Occipital lobe (tissue), 2 donors: ENCODE results near the gene CLCNKA. TPM values are rescaled to one million over a fixed set of nuclear protein-coding genes. Genes with fewer than 3 reads are reported as not detected.
A peak's percentile ranks its signal among the peaks of the same experiment; 100 is the strongest.
"Not testable (repeated sequence)": the region's sequence is repeated elsewhere in the genome, so short reads cannot be mapped to it uniquely, and the experiment has no call there.

ENCODE experiments used
- DNase-seq: peaks from one replicate; lab custom pipeline; 2025; lab: John Stamatoyannopoulos, UW
- total RNA-seq: library from RNA; depleted of rRNA; stranded (reverse); fragments of >200 nt; gene quantifications from one replicate; pipeline ENCODE4 v1.2.3, GENCODE V29; 2014

The CLCNKA gene
- total RNA-seq, 1 donor from 2014 or later, result not detected

DNA sequence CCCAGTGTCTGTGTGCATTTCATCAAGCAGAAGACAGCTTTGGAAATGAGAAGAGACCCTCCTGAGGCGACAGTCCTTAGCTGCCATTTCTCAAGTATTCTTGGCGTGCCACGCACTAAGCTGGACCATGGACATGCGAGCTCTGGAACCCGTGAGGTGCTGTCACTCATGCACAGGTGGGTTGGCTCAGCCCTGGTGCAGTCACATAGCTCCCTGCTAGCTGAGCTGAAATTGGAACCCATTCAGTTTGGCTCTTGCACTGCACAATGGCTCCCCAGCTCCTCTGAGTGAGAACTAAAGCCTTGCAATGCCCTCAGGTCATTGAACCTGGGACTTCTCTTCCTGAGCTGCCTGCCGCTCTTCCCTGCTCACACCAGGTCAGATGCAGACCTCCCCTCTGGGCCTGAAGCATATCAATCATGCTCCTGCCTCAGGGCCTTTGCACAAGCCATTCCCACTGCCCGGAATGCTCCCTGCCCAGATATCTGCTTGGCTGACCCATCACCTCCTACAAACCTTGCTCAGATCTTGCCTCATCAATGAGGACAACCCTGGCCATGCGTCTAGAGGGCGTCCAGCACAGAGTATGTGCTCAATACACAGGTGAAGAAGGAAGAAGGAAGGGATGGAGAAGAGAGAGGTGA is 24.1 kb upstream of the CLCNKA start:
- no peak for DNase-seq

- DNase-seq, result no peak
Measured at GRCh38 chr1:15998929-15999328, 22.9 kb upstream of the CLCNKA start.

DNA sequence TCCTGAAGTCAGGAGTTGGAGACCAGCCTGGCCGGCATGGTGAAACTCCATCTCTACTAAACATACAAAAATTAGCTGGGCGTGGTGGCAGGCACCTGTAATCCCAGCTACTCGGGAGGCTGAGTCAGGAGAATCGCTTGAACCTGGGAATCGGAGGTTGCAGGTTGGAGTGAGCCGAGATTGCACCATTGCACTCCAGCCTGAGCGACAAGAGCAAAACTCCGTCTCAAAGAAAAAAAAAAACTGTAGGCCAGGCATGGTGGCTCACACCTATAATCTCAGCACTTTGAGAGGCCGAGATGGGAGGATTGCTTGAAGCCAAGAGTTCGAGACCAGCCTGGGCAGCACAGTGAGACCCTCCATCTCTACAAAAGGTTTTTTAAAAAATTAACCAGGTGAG is 20.6 kb upstream of the CLCNKA start:
- DNase-seq, result not testable (repeated sequence)

GRCh38 chr1:16005597-16005996 is 16.2 kb upstream of the CLCNKA start:
- no peak for DNase-seq

GRCh38 chr1:16006010-16006409 is 15.8 kb upstream of the CLCNKA start:
- no peak for DNase-seq

GRCh38 chr1:16006552-16007485 is 15.0 kb upstream of the CLCNKA start:
- no peak for DNase-seq

DNA sequence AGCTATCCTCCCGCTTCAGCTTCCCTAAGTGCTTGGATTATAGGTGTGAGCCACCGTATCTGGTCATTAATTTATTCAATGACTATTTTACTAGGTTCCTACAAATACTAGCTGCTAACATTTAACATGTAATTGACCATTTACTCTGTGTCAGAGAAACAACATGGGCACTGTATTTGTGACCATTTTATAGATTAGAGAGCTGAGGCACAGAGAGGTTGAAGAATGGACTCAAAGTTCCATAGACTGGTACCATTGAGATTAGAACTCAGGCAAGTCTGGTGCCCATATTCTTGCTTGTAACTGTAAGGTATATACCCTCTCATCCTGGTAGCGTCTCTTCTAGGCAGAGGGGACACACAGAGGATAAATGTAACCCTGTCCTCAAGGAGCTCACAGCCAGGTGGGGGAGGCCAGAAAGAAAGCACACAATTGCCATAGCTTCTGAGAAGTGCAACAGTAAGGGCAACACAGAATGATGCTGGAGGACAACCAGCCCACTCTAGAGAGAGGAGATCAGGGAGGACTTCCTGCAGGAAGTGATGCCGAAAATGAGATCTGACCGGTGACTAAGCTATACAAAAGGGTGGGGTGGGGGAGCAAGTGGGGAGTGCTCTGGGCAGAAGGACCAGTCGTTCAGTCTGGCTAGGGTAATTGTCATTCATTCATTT is 14.0 kb upstream of the CLCNKA start:
- no peak for DNase-seq

DNA sequence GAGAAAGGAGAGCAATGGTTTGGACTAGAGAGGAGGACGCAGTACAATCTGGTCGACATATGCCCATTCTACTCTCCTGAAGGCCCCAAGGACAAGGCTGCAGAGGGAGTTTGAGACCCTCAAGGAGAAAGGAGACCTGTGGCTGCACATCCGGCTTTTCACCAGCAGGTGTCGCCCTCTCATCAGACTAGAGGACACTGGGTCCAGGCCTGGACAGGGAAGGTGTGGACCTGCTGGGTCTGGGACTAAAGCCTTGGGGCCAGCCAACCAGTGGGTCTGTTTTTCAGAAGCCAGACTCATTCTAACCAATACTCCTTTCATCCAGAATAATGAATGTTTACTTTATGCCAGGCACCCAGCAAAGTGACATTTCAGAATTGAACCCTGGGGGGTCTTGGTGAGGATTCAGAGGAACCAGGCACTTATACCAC is 12.8 kb upstream of the CLCNKA start:
- DNase-seq, result peak; percentile 21

GRCh38 chr1:16009678-16010077 is 12.2 kb upstream of the CLCNKA start:
- no peak for DNase-seq

DNA sequence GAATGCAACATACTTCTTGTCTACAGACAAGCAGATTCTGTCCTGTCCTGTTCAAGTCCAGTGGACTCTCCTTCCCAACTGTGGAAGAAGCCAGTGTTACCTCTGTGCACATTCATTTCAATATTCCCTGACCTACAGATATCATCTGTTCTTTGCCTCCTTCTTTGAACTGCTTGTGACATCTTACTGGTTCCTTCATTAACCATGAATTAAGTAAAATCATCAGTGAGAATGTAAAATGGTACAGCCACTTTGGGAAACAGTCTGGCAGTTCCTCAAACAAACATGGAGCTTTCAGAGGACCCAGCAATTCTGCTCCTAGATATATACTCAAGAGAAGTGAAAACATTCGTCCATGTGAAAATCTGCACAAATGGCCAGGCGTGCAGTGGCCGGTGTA is 11.0 kb upstream of the CLCNKA start:
- DNase-seq, result no peak

- no peak for DNase-seq
Measured at GRCh38 chr1:16011936-16012589, 9.8 kb upstream of the CLCNKA start.

DNA sequence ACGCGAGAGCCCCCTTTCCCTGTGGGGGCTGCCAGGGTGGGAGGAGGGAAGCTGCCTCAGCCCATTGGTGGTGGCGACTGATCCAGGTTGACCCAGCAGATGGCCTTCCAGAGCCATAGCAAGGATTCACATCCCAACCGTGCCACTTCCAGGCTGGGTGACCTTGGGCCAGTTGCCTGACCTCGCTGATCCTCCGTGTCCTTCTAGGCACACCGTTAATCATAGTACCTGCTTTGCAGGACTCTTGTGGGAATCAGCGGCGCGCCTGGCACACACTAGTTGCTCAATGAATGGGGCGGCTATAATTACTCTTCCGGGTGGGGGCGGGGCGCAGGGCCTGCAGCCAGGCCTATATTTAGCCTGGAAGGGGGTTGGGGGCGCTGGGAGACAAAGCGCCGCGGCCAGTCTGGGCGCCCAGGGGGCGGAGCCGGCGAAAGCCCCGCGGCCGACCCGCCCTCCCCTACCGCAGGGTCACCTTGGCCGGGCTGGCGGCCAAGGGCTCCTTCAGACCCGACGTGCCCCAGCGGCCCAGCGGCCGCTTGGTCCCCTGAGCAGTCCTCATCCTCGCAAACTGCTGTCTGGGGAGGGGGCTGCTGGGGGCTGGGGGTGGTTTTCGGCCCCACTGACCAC is 9.1 kb upstream of the CLCNKA start:
- DNase-seq, result peak; percentile 14

DNA sequence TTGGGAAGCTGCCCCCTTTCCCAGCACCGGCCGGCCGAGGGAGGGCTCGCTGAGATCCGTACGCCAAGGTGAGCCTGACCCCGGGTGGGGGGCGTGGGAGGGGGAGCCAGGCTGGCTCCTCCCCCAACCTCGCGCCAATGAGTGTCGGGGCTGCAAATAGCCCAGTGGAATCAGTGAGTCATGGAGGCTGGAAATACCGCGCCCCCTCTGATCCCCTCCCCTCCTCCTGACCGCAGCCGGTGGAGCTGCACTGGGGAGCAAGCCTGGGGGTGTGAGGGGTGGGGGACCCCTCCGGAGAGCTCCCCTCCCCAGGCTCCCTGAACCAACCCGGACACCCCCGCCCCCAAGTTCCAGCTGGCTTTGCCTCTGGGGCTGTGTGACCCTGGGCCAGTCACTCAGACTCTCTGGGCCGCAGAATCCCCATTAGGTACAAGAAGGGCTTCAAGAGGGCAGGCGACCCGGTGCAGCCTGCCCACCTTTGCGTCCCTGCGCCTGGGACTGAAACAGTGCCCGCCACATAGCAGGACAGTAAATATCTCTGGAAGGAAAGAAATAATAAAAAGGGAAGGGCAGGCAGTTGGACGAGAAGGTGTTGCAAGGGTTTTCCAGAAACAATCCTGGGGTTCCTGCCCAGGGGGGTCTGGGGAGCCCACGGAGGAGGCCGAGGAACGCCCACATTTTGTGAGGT is 8.5 kb upstream of the CLCNKA start:
- DNase-seq, result no peak

- no peak for DNase-seq
Measured at GRCh38 chr1:16013908-16014258, 8.0 kb upstream of the CLCNKA start.

DNA sequence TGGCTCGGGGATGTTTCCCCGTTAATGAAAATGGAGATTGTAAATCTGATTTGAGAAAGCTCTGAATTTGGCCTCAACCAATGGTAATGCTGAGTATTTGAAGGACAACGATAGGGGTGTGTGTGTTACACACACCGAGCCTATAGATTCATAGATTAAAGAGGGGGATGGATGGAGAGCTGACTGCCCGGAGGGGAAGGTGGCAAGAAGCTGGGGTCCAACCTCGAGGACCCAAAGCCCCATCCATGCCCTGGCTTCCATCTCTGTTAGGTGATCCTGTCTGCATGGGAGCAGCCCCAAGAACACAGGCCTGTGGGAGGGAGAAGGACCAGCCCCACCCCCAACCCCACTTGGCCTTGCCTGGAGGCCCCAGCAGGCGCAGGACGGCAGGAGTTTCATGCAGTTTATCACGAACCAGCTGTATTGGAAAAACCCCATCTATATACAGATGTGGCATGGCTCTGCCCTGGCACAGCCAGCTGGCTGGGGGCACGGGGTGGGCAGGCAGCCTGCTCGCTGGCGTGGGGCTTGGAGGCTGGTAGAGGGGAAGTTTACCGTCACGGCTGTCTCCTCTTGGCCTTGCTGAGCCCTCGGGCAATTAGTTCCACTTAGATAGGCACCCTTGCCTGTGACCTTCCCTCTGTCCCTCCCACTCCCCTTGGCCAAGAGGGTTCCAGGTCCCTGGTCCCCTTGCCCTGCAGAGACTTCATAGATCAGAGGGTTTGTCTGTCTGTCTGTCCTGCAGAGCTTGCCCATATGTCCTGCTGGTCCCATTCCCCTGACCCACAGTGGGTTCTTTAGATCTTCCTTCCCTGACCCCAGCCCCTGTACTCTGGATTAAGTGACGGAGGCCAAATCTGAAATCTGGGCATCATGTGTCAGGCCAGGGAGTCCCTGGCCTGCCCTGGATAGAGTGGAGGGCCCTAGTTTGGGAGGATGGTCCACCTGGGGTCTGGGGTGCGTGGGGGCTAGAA is 7.0 kb upstream of the CLCNKA start:
- DNase-seq, result no peak

- DNase-seq, result no peak
Measured at GRCh38 chr1:16015491-16015890, 6.3 kb upstream of the CLCNKA start.

GRCh38 chr1:16015960-16016901 is 5.6 kb upstream of the CLCNKA start:
- no peak for DNase-seq

GRCh38 chr1:16017076-16017460 is 4.8 kb upstream of the CLCNKA start:
- DNase-seq, result no peak
